DMS53 (cell line): ENCODE measurements around the gene LYL1.
"Not testable (repeated sequence)": the region's sequence is repeated elsewhere in the genome, so short reads cannot be mapped to it uniquely, and the experiment has no call there.

Experiments
- DNase-seq: peaks from one replicate; lab custom pipeline; 2025; lab: John Stamatoyannopoulos, UW

Gene LYL1

DNA sequence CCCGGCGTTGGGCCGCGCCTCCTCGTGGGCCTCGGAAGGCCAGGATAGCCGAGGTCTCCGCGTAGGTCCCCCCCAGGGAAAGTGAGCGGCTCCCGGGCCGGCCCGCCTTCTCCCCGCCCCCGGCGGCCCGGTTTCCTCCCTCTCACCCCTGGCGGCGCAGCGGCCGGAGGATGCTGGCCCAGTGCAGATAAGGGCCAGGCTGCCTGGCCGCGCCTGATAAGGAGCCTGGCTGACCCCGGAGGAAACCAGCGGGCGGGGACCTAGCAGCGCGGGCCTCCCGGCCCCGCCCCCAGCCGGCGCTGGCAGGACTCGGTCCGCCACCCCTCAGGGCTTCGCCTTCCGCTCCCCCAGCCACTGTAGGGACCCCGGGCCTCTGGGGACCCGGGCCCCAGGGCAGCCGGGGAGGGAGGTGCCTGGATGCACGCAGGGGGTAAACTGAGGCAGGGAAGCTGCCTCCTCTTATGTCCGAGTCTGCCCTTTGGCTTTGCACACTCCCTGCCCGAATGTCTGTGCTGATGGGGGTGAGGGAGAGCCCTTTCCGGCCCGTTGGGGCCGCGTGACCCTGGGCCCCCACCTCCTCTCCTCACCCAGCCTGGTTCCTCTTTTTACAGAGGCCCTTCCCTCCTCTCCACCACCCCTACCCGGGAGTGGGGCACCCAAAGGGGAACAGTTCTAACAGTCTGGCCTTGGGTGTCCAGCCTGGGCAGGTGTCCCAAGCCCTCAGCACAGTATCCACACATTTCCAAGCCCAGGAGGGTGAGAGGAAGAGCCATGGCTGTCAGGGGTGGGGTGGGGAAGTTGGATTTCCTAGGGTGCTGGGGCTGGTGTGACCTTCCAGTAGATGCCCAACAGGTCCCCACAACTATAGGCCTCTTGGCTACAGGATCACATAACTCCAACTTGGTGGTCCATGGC is at the start of gene LYL1:
Gene LYL1, minus strand, starts transcription at position 193 of the 915 bp plus-strand sequence. CDS start 1,687 bp downstream, outside the sequence.
- DNase-seq: peak; percentile 79

DNA sequence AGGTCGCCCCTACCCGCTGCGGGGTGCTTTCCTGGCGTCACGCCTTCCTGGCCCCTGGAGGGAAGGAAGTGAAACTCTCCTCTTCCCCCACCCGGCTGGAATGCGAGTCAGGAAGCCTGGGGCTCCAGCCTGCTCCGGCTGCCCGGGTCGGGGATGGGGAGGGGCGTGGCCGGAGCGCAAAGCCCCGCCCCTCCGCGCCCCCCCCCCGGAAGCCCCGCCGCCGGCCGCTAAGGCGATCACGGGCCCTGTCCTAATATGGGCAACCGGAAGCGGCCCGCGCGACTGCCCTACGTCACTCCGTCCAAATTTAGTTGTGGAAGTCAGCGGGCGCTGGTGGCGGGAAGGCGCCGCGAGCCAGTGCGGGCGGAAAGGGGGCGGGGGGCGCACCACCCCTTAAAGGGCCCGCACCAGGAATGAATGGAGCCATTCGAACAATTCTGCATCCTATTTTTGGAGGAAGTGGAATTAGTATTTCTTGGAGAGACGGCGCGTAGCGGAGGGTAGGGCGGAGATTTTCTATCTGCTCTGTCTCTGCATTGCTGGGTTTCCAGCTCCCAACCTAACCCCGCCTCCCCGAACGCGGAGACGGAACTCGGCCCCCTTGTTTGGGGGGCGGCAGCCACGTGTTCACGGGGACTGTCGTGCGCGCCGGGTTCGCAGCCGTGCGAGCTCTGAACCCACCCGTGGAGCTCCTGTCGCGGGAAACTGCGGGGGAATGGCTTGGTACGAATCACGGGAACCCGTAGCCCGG is 49.1 kb upstream of the LYL1 start:
- DNase-seq: peak; percentile 96

GRCh38 chr19:13150931-13151604 is 48.4 kb upstream of the LYL1 start:
- DNase-seq: peak; percentile 62

DNA sequence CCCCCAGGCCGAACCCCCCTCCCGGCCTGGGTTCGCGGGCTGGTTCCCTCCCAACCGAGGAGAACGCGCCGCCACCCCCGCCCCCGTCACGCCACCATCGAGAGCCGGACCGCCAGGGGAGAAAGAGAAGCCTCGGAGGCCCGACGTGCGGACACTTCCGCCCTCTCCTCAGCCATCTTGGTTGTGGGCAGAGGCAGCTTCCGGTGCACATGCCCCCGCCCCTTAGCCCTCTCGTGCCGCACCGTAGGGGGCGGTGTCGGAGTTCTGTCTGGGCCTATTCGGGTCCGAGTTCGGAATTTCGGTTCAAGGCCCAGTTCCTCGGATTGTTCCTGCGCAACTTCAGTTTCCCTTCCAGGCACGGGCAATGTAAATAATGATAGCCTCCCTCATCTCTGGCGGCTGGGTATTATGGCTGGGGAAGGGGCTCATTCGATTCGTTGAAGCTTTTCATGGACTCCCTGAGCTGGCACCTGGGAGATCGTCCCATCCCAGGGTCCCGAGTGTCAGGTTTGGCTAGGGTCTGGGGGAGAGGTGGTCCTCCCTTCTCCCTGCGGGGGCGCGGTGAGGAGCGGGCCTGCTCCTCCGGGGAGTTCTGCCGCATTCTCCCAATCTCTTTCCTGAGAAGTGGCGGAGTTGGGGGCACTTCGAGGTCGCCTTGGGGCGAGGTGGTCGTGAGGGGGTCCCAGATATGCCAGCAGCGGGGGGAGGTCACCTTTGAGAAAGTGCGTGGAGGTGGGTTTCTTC is 47.7 kb upstream of the LYL1 start, which contains the start of the genes IER2 and STX10:
Gene IER2, plus strand, starts transcription at position 225 of the 744 bp plus-strand sequence. CDS start 2,776 bp downstream, outside the sequence.
Gene STX10, minus strand, starts transcription at position 189 of the 744 bp plus-strand sequence. CDS start 202 bp downstream, outside the sequence.
- DNase-seq: peak; percentile 96

GRCh38 chr19:13149628-13150186 is 47.0 kb upstream of the LYL1 start:
- peak; percentile 81 for DNase-seq

GRCh38 chr19:13149173-13149627 is 46.5 kb upstream of the LYL1 start:
- not testable (repeated sequence) for DNase-seq

GRCh38 chr19:13146763-13147563 is 44.3 kb upstream of the LYL1 start:
- no peak for DNase-seq

GRCh38 chr19:13139633-13140311 is 37.1 kb upstream of the LYL1 start:
- DNase-seq: no peak

GRCh38 chr19:13138916-13139198 is 36.2 kb upstream of the LYL1 start:
- no peak for DNase-seq

DNA sequence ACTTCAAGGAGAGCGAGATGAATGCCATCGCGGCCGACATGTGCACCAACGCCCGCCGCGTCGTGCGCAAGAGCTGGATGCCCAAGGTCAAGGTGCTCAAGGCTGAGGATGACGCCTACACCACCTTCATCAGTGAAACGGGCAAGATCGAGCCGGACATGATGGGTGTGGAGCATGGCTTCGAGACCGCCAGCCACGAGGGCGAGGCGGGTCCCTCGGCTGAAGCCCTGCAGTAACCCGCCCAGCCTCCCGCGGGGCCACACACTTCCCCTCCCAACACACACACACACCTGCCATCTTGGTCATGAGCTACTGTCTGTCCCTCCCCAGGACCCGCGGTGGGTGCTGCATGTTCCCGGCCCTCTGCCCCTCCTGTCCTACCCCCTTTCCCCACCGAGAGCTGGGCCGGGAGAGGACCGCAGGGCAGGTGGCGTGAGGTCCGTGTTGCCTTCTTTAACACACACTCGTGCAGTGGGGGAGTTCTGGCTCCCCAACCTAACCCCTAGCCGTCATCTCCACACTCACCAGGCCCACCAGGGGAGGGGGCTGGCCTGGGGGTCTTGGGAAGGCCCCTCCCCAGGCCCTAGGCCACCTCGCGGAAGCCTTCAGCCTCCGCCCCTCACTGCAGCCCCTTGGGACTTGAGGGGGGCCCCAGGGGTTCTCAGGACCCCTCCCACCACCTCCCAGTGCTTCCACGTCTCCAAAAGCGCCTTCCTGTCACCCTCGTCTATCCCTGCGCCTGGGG is 35.7 kb upstream of the LYL1 start:
- no peak for DNase-seq

- DNase-seq: no peak
Observed at GRCh38 chr19:13137290-13137794, 34.7 kb upstream of the LYL1 start.

- DNase-seq: no peak
Observed at GRCh38 chr19:13135068-13136062, 32.7 kb upstream of the LYL1 start.

DNA sequence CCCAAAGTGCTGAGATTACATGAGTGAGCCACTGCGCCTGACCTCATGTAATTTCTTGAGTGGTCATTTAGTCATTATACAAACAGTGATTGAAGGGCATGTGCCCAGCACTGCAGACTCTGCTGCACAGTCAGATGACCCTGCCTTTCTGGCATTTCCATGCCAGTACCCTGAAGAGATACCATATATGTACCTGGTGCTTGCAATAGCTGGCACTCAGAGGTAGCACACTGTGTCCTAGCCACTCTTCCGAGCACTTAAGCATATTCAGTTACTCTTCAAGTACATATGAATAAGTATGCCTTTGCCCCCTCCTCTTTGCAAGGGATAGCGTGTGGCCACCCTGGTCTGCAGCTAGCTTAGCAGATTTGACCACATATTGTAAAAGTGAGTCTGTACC is 32.0 kb upstream of the LYL1 start:
- peak; percentile 27 for DNase-seq

DNA sequence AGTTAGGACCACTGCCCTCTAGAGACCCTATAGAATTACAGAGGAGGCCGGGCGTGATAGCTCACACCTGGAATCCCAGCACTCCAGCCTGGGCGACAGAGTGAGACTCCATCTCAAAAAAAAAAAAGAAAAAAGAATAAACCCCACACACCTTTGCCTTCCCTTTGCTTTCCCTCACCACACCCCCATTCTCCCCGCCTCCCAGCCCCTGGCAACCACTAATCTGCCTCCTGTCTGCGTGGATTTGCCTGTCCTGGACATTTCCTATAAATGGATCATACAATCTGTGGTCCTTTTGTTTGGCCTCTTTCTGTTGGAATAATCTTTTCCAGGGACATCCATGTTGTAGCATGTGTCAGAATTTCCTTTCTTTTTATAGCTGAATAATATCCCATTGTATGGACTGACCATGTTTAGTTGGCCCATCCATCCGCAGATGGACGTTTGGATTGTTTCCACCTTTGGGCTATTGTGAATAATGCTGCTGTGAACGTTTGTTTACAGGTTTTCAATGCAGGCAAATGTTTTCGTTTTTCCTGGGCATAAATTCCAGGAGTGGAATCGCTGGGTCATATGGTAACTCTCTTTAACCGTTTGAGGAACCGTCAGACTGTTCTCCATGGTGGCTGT is 30.7 kb upstream of the LYL1 start:
- no peak for DNase-seq

DNA sequence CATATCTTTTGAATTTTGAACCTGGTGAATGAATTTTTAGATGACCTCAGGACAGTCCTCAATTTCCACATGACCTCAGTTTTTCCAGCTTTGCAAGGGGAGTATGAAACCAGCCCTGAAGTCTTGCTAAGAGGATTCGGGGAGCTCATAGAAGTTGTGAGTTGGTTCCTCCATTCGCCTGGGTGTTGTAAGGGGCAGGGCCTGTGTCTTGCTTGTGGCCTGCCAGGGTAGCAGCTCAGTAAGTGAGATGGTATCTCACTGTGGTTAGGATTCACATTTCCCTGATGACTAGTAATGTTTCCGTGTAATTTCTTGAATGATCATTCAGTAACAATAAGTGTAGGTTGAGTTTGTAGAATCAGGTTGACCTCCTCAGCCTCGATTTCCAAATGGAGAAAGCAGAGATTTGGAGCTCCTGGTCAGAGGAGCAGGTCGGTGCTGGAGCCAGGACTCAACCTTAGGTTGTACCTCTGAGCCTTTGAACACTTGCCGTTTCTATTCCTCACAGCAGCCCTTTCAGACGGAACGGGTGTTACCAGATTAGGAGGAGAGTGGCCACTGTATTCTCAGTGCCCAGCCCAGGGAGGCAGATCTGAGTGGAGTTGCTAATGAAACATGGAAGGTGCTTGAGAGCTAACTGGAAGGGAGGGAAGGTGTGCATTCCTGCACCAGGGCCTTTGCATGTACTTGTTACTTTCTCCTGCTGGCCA is 30.0 kb upstream of the LYL1 start:
- no peak for DNase-seq

GRCh38 chr19:13130886-13131490 is 28.3 kb upstream of the LYL1 start:
- no peak for DNase-seq
